Measurements from ENCODE around the gene ANXA6. TPM values are rescaled to one million over a fixed set of nuclear protein-coding genes. Genes with fewer than 3 reads are reported as not detected.

The ANXA6 gene
- total and polyA plus RNA-seq, 2 of the 4 experiments (the other 2 are of a cell fraction) = 355 to 610 TPM

DNA sequence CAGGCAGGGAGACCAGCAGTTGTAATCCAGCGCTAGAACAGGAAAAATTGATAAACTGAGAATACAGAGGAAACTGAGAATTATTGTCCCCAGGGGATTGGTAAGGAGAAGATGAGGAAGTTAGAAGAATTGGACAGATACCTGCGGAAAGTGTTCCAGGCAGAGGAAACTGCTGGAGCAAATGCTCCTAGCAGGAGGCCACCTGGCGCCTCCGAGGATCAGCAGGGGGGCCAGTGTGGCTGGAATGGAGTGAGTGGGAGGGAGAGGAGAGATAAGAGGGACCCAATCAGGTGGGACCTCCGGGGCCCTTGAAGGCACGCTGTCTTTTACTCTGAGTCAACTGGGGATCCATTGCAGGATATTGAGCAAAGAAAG, 695 bp upstream of the ANXA6 start:
- H3K14ac ChIP-seq (replicated peaks; ENCODE audit: low read depth, low read length) = peak overlapping the region; percentile 83; the same call in 1 of the 2 replicates
- H3K4me2 ChIP-seq (ENCODE audit: low read depth, low read length) = peak overlapping the region; percentile 89
- peak overlapping the region; percentile 85; the same call in 1 of the 2 replicates for H4K91ac ChIP-seq (ENCODE audit: insufficient read depth, low read depth, low read length)
- peak overlapping the region; percentile 69 for H3K27ac ChIP-seq (ENCODE audit: insufficient read depth, low read length)
- intact Hi-C loops (cut with micrococcal nuclease) = no loop called here
- CTCF ChIA-PET = interaction anchor here (1.3 kb wide), 1 partner anchor 43 kb away, joined by 5 read pairs; no protein-coding TSS in a partner anchor
- H2BK120ac ChIP-seq (ENCODE audit: low read depth, low read length) = peak overlapping the region; percentile 50
- H3K56ac ChIP-seq (ENCODE audit: extremely low read depth, insufficient read depth, low read length) = peak overlapping the region; percentile 93; the same call in 1 of the 2 replicates
- no peaks in the 10 kb centered on the region for H3K27me3 ChIP-seq (ENCODE audit: control insufficient read depth, insufficient read depth, low read length)
- H3K9ac ChIP-seq (ENCODE audit: low read depth, low read length) = peak overlapping the region; percentile 69
- no TSS peak for BruUV-seq (replicated peaks)
- H2AK9ac ChIP-seq (replicated peaks; ENCODE audit: low read depth, low read length, poor library complexity) = peak overlapping the region; percentile 98
- H3K36me3 ChIP-seq (ENCODE audit: control insufficient read depth, insufficient read depth, low read length) = peaks cover 4% of the 10 kb centered on the region
- peak overlapping the region; percentile 49; the same call in 1 of the 3 replicates for H2BK15ac ChIP-seq (ENCODE audit: low read depth, low read length)
- no peaks in the 10 kb centered on the region for H3K9me3 ChIP-seq (ENCODE audit: control insufficient read depth, insufficient read depth, low read length)
- peak overlapping the region; percentile 13; the same call in 1 of the 2 replicates for H3K18ac ChIP-seq (ENCODE audit: low read depth, low read length)
- H3K79me1 ChIP-seq (ENCODE audit: low read depth in 1 of 2, low read length in 2 of 2) = peaks cover 0 to 34% of the 10 kb centered on the region in 2 experiments; a peak in 2 of 4 replicates
- H4K20me1 ChIP-seq (ENCODE audit: insufficient read depth, low read length) = peaks cover 31% of the 10 kb centered on the region
- peak overlapping the region; percentile 96 for H2AFZ ChIP-seq (replicated peaks; ENCODE audit: low read length, poor library complexity)
- H2AK5ac ChIP-seq (ENCODE audit: low read depth, low read length) = no peak overlapping the region
- TF ChIP-seq POLR2A (IDR thresholded peaks at IDR 0.05; ENCODE audit: low read depth, low read length) (no peak), MAZ (IDR thresholded peaks at IDR 0.05; ENCODE audit: borderline replicate concordance, low read depth, low read length) (no peak), RFX5 (IDR thresholded peaks at IDR 0.05; ENCODE audit: low read depth, low read length) (no peak), FOS (IDR thresholded peaks at IDR 0.05; ENCODE audit: low read depth, low read length) (no peak), MXI1 (IDR thresholded peaks at IDR 0.05; ENCODE audit: borderline replicate concordance, low read depth, low read length) (no peak), CHD1 (IDR thresholded peaks at IDR 0.05; ENCODE audit: low read depth, low read length) (no peak), RAD21 (IDR thresholded peaks at IDR 0.05; ENCODE audit: low read length) (no peak), RCOR1 (IDR thresholded peaks at IDR 0.05; ENCODE audit: insufficient replicate concordance, low read length) (no peak), SMC3 (IDR thresholded peaks at IDR 0.05; ENCODE audit: low read depth, low read length) (no peak), CEBPB (IDR thresholded peaks at IDR 0.05; ENCODE audit: low read depth, low read length) (no peak), NFE2L2 (IDR thresholded peaks at IDR 0.05; ENCODE audit: low read depth, low read length) (no peak), BHLHE40 (IDR thresholded peaks at IDR 0.05; ENCODE audit: low read depth, low read length) (no peak), MAFK (IDR thresholded peaks at IDR 0.05; ENCODE audit: low read depth, low read length) (no peak)
- TF ChIP-seq, protein P1, sequence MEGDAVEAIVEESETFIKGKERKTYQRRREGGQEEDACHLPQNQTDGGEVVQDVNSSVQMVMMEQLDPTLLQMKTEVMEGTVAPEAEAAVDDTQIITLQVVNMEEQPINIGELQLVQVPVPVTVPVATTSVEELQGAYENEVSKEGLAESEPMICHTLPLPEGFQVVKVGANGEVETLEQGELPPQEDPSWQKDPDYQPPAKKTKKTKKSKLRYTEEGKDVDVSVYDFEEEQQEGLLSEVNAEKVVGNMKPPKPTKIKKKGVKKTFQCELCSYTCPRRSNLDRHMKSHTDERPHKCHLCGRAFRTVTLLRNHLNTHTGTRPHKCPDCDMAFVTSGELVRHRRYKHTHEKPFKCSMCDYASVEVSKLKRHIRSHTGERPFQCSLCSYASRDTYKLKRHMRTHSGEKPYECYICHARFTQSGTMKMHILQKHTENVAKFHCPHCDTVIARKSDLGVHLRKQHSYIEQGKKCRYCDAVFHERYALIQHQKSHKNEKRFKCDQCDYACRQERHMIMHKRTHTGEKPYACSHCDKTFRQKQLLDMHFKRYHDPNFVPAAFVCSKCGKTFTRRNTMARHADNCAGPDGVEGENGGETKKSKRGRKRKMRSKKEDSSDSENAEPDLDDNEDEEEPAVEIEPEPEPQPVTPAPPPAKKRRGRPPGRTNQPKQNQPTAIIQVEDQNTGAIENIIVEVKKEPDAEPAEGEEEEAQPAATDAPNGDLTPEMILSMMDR (conservative IDR thresholded peaks at IDR 0.05; ENCODE audit: low read depth, low read length) = no peak
- TF ChIP-seq, protein P2, sequence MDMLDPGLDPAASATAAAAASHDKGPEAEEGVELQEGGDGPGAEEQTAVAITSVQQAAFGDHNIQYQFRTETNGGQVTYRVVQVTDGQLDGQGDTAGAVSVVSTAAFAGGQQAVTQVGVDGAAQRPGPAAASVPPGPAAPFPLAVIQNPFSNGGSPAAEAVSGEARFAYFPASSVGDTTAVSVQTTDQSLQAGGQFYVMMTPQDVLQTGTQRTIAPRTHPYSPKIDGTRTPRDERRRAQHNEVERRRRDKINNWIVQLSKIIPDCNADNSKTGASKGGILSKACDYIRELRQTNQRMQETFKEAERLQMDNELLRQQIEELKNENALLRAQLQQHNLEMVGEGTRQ (IDR thresholded peaks at IDR 0.05; ENCODE audit: low read depth, low read length) = no peak
- TF ChIP-seq, protein P3, sequence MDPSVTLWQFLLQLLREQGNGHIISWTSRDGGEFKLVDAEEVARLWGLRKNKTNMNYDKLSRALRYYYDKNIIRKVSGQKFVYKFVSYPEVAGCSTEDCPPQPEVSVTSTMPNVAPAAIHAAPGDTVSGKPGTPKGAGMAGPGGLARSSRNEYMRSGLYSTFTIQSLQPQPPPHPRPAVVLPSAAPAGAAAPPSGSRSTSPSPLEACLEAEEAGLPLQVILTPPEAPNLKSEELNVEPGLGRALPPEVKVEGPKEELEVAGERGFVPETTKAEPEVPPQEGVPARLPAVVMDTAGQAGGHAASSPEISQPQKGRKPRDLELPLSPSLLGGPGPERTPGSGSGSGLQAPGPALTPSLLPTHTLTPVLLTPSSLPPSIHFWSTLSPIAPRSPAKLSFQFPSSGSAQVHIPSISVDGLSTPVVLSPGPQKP (IDR thresholded peaks at IDR 0.05; ENCODE audit: borderline replicate concordance, low read depth, low read length) = no peak
- DNase-seq (no peak), ATAC-seq (ENCODE audit: low read depth) (no peak)
- 0 out of 2 replicates have a peak, but pooled peaks cover 4% of the 10 kb centered on the region for H3K9me1 ChIP-seq (ENCODE audit: insufficient read depth, low read length)
- peak overlapping the region; percentile 63 for H2BK5ac ChIP-seq (ENCODE audit: low read depth, low read length, poor library complexity, severe bottlenecking)
- no peak overlapping the region for H2BK20ac ChIP-seq (ENCODE audit: low read depth, low read length)
- H3K23ac ChIP-seq (ENCODE audit: low read depth, low read length) = peak overlapping the region; percentile 80; the same call in 1 of the 2 replicates
- peak overlapping the region; percentile 51; the same call in 1 of the 2 replicates for H4K5ac ChIP-seq (ENCODE audit: low read depth, low read length)
- WGBS, 2 experiments (ENCODE audit: extremely low coverage in 2 of 2, insufficient read length in 1 of 2) = 32% methylated on average over 4 of the region's 6 CpGs; no CpG with 5 or more reads in 1 of the 2 experiments
- POLR2A ChIA-PET (ENCODE audit: unreplicated experiment) = interaction anchor here (0.6 to 1.1 kb wide), 3 partner anchors 9 to 152 kb away, joined by 4 to 8 read pairs (median 5); no protein-coding TSS in a partner anchor
- H3K4me1 ChIP-seq (ENCODE audit: control insufficient read depth, insufficient read depth, low read length) = peaks cover 14% of the 10 kb centered on the region
- in situ Hi-C loops (cut with MboI; ENCODE audit: low sequenced_read_pairs) = no loop called here
- H3K4ac ChIP-seq (ENCODE audit: low read depth, low read length) = peak overlapping the region; percentile 67
- peak overlapping the region; percentile 89 to 92; a peak in 2 of 4 replicates for H4K8ac ChIP-seq (ENCODE audit: low read depth in 2 of 2, low read length in 2 of 2)
- dilution Hi-C loops (cut with HindIII; ENCODE audit: low sequenced_read_pairs, unreplicated experiment) = no loop called here
- H3K4me3 ChIP-seq (ENCODE audit: insufficient read depth, low read depth, low read length) = peak overlapping the region; percentile 79

Measured in IMR-90 (cell line).